Measurements from ENCODE around the gene KLK14.

- TF ChIP-seq CTCF (IDR thresholded peaks at IDR 0.05) (no peak), POLR2A (IDR thresholded peaks at IDR 0.05) (no peak)
Measured at GRCh38 chr19:51084505-51084904, 1.8 kb upstream of the KLK14 start.

Data from lower leg skin (tissue), 3 donors.